ELR (cell line): ENCODE results near the gene SAP30L.

Experiments used
- DNase-seq: peaks from one replicate; pipeline ENCODE4 v3.0.0-alpha.2; 2015; ENCODE audit warnings: low read depth

Gene SAP30L

DNA sequence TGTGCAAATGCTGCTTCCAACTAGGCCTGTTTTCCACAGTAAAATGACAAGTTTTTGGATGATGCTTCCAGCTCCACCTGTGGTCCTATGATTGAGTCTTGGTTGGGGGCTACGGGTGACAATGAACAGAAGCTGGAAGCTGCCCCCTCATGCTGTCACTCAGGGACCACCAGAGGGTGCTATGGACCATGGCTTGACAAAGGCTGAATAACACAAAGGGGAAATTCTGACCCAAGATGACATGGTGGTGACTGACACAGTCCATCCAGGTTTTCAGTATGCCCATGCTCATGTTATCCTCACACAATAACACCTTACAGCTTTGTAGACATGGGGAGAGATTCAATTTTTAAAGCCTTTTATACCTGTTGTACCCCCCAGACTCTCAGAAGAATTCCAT, 23.9 kb upstream of the SAP30L start:
- peak; percentile 55 for DNase-seq

DNA sequence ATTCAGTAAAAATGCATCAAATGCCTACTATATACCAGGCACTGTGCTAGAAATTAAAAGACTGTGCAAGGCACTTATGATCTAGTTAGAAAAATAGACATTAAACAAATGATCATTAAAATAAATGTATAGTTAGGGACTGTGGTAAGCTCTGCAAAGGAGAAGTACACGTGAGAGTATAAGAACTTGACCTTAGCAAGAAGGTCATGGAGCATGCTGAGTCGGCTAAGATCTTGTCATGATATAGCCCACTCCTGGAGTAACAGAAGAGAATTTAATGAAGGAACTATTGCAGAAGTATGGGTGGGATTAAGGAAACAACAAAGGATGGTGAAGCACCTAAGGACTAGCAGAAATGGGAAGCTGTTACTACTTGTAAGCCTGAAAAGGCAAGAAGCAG, 23.5 kb upstream of the SAP30L start:
- no peak for DNase-seq

DNA sequence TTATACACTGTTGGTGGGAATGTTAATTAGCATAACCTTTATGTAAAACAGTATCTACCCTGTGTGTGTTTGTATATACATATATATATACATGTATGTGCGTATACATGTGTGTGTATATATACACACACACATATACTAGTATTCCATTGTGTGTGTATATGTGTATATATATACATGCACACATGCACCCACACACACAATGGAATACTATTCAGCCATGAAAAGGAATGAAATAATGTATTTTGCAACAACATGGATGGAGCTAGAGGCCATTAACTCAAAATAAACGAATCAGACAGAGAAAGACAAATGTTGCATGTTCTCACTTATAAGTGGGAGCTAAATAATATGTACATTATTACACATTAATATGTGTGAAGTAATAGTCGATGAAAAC, 17.6 kb upstream of the SAP30L start:
- DNase-seq: no peak

DNA sequence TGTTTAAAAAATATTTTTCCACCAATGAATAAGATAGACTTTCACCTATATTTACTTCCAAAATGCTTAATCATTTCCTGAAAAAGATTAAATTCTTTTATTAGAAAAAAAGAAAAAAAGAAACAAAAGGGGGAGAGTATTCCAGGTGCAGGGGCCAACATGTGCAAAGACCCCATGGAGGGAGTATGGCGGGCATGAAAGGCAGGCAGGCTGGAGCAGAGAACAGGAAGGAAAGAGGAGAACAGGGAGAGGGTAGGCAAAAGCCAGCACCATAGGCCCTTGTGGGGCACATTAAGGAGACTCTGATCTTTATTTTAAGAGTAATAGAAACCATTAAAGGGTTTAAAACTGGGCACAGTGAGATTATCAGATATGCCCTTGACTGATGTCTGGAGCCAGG, 16.5 kb upstream of the SAP30L start:
- DNase-seq: no peak

DNA sequence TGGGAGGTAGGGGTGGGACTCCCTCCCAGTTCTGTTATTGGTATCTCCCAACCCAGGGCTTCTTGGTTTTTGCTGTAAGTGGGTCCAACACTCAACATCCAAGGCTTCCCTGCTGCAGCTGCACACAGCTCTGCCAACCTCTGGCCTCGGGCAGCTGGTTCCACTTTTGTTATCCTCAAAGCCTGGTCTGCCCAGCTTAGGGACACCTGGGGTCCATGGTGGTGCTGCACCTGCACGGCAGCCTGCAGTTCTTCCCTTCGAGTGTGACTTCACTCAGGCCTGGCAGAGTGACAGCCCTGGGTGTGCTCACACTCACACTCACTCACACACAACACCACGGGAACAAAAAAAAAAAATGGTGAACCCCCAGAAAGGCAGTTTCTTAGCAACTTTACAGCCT, 15.3 kb upstream of the SAP30L start:
- no peak for DNase-seq

DNA sequence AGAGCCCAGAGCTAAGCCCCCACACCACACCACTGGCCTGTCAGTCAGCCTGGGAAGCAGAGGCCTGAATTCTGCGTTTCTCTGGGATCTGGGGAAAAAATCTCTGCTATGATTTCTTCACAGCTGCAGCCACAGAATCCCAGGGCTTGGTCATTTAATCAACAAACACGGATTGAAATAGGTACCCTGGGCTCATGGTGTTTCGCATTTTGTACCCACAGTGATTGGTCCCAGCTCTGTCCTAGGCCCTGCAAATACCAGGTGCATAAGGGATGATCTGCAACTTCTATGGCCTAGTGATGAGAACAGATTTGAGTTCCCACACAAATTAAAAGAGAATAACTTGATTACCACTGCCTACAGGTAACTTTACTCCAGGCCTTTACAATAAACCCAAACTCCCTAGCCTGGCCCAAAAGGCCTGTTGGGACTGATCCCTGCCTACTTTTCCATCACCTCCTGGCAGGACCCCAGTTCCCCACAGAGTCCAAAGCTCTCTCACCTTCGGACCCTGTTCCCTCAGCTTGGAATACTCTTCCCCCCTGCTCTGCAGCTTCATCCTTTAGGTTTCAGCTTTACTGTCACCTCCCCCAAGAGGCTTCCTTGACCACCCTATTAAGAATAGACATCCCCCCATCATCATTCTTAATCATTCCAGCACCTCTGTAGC, 14.7 kb upstream of the SAP30L start:
- DNase-seq: no peak

DNA sequence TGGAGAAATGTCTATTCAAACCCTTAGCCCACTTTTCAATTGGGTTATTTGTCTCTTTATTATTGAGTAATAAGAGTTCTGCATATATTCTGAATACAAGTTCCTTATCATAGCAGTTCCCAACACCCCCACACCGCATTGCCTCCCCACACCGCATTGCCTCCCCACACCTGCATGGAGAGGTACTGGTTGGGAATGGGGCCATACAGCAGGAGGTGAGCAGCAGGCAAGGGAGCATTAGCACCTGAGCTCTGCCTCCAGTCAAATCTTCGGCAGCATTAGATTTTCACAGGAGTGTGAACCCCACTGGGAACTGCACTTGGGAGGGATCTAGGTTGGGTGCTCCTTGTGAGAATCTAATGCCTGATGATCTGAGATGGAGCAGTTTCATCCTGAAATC, 10.6 kb upstream of the SAP30L start:
- no peak for DNase-seq

DNA sequence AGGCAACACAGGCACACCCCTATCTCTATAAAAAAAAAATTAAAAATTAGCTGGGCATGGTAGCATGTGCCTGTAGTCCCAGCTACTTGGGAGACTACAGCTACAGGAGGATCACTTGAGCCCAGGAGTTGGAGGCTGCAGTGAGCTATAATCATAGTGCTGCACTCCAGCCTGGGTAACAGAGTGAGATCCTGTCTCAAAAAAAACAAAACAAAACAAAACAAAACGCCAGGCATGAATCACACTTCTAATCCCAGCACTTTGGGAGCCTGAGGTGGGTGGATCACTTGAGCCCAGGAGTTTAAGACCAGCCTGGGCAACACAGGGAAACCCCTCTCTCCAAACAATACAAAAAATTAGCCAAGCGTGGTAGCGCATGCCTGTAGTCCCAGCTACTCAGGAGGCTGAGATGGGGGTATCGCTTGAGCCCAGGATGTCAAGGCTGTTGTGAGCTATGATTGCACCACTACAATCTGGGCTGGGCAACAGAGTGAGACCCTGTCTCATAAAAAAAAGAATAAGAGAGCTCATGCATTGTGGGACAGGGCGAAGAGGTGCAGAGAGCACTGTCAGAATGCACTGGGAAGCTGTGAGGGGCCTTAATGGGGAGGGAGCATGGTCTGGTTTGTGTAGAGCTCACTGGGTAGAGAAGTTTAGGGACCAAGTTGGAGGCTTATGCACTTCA, 8.4 kb upstream of the SAP30L start:
- no peak for DNase-seq

DNA sequence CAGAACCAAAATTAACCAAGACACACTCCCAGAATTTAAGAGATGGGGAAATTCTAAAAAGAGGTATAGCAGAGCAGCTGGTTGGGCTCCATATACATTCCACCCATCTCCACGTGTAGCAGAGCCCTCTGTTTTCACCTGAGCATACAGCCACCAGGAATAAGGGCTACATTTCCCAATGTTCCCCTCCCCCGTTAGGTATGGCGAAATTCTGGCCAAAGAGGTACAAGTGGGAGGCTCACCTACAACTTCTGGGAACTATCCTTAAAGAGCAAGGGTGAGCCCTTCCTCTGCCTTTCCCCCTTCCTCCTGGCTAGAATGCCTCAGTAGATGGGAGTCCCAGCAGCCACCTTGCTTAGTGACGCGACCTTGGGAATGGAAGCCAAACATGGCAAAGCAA, 5.3 kb upstream of the SAP30L start:
- no peak for DNase-seq

DNA sequence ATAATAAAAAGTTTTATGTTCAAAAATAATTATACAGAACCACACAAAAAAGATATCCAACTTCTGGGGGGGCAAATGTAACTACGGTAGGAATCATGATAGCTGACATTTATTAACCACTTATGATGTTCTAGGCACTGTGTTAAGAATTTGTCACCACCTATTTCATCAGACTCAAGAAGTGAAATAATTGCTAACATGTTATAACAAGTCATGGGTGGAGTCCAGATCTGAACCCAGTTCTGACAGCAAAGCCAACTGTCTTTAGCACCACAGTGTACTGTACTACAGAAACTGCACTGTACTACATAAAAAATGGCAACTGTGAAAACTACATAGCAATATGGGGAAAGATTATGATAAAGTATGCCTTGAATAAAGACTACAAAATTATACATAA, 3.0 kb upstream of the SAP30L start:
- DNase-seq: no peak

DNA sequence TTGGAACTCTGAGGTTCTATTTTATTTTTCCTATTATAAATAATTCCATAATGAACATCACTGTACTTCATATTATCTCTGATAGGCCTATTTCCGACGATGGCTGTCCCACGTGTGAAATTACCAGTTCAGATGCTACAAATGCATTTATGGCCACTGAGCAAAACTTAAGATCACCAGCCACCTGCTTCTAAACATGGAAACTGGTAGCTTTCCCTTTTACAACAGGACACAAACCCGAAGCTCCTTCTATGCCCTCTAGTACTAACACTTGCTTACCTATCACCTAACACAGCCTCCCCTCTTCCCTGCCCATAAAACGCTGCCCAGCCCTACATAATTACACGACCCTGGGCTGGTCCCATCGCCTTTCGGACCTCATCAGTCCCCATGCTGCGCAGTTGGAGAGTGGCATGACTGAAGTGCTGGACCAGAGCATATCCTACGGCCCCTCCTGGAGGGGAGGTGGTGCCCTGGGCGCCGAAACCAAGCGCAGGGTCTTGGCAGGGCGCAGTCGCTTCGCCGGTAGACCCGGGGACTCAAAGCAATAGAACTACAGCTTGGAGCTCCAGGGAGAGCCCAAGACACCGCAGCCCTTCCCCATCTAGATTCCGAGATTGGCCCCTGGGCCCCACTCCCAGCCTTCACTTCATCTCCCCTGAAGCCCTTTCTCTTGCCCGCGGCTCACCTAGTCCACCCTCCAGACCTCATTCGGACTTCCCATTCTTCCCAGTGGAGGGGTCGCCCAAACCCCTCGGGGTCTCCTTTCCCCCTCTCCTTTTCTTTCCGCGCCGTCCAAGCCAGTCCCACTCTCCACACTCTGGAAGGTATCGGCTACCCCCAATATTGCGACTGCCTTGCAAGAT, 1.0 kb upstream of the SAP30L start:
- peak; percentile 43 for DNase-seq

DNA sequence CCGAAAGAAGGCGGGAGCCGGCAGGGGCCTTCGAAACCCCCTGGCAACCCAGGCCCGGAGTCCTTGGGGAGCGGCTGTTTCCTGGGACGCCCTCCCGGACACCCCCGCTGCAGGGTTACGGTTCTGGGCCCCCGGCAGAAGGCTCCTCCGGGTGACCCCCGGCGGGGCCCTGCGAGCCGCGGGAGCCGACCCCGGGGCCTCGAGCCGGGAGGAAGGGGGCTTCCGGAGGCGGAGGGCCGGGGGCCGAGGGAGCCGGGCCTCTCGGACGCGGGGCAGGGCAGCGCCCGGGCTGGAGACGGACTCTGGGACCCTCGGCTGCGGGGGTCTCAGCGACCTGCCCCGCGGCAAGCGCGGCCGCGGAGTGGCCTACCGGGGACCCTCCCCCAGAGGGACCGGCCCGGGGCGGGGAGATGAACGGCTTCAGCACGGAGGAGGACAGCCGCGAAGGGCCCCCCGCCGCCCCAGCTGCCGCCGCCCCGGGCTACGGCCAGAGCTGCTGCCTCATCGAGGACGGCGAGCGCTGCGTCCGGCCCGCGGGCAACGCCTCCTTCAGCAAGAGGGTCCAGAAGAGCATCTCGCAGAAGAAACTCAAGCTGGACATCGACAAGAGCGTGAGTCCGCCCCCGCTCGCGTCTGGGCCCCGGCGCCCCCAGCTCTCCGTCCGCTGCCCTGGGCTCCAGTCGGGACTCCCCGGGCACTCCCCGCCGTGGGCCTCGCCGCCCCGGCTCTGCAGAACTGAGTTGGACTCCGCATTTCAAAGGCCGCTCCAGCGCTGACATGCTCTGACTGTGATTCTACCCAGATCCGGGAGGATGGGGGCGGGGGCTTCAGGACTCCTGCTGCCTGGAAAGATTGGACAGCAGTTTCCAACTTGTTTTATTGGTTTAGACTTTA, 645 bp downstream of the SAP30L start:
- peak; percentile 77 for DNase-seq

DNA sequence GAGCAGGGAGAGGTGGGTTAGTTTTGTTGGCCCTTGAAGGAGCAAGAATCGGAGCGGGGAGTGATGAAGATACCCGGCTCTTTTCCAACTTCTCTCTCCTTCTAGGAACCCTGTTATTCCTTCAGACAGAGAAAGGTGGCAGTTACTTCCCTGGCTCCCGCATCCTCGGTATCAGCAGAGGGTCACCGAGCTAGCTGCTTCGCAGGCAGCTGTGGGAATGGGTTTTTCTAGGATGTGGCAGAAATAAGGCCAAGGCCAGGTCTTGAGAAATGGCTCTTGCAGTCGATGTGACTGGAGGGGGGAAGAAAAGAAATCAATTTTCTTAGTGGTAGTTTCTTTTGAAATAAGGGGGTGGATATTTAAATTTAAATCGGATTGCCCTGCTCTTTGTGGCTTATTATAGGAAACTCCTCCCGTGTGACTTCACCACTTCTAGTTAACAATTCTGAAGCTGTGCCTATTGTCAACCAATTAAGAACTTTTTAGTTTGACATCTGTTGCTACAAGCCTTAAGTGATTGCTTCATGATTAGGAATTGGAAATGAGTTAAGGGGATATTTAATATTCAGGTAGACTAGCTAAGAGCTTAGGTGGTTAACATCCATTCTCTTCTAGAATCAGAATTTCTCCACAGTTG, 1.4 kb downstream of the SAP30L start:
- DNase-seq: no peak

DNA sequence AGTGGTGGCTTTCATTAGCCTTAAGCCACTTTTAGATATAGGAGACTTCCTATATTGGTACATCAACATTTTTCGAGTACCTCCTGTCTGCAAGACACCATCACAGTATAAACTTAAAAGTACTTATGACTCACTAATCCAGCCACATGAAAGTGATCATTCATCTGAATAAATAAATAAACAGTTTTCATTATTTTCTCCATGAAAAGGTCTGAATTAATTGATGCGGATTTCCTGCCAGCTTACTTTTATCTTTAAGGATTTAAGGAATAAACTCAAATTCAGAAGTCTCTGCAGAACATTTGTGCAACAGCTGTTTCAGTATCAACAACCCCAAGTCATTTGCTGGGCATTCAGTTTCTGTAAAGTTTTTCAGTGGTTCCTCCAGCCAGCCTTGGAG, 4.0 kb downstream of the SAP30L start:
- DNase-seq: peak; percentile 29

DNA sequence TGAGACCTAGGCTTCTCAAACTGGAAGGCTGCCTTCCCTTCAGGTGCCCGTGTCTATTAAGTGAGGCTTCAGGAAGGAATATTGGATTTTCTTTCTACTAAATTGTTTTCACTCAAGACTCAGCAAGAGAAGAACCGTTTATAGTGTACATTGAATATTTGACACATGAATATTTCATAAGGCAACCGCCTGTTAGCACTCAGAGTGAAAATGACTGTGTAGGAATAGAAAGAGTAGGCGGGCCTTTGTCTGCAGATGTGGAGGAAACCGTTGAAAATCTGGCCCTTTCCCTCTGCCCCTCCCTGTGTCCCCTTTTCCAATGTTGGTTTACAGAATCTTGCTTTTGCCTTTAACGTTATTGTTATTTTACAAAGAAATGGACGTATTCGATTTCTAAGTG, 6.2 kb downstream of the SAP30L start:
- no peak for DNase-seq

DNA sequence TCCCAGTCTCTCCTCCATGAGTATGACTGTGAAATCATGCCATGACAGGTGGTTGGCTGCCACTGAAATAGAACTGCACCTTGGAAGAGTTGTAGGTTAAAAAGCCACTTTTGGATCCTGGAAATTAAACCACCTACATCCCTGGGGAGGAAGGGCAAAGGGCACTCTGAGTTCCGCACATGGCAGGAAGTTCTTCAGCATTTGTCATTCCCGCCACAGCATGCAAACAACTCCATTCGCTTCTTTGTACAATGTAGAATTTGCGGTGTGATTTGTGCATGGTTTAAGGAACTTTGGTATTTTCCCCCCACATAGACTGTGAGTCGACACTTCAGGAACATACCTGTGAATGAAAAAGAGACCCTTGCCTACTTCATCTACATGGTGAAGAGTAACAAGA, 9.8 kb downstream of the SAP30L start:
- DNase-seq: no peak

DNA sequence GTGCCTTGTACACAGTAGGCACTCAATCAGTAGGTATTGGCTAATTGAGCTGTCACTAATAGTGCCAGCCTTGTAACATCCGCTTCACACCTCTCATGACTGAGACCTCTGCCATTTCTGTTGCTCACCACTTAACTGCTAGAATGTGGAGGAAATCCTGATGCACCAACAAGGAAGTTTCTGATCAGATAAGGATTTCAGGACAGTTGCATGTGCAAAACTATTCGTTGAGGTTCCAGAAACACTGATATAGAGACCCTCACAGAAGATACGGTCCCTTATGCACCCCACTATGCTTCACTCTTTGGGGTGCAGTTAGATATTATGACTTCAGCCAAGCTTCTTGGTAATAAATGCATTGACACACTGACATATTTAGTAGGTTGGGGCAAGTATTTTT, 10.7 kb downstream of the SAP30L start:
- DNase-seq: no peak

DNA sequence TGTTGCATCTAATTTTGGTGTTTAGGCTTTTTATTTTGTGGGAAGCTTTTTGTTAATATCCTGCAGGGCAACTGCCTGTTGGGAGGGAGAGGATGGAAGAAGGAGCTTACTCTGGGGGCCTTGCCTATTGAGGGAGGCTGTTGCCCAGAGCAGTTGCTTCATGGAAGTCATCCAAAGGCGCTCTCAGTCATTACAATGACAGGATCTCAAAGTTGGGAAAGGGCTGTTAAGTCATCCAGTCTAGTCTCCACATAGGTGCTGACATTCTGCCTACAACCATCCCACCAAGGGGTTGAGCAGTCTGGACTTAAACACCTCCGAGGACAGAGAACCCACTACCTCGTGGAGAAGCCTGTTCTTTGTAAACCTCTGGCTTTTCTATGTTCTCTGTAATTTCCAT, 13.2 kb downstream of the SAP30L start:
- DNase-seq: no peak

DNA sequence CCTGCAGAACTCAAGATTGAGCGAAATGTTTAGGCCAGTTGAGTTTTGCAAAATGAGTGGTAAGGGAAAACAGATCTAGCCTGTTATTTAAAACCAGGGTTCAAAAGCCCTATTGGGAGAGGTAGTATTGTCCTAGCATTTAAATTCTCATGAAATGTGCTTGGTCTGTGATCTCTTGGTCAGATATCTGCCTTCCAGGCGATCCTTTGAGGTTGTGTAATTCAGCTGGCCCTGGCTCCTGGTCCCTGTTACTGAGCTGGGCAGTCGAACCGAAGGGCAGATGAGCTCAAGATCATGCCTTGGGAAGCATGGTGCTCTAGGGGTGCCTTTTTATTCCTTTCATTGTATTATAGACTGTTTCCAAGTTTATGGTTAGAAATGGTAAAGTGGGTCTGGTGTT, 14.4 kb downstream of the SAP30L start:
- DNase-seq: no peak

DNA sequence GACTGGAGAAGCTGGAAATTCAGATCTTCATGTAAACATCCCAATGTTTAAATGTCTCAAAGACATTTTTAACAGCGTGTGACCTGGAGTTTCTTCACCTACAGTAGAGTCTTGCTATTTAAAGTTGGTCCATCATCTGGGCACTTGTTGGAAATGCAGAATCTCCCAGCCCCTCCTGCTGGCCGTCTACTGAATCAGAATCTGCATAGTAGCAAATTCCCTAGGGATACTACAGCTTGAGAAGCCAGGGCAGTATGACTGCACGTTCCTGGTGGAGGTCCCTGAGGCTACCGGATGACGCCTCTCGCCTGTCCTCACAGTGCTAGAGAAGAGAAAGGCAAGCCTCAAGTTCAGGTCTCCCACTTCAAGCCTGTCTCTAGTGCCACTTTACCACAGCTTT, 15.7 kb downstream of the SAP30L start:
- peak; percentile 44 for DNase-seq

DNA sequence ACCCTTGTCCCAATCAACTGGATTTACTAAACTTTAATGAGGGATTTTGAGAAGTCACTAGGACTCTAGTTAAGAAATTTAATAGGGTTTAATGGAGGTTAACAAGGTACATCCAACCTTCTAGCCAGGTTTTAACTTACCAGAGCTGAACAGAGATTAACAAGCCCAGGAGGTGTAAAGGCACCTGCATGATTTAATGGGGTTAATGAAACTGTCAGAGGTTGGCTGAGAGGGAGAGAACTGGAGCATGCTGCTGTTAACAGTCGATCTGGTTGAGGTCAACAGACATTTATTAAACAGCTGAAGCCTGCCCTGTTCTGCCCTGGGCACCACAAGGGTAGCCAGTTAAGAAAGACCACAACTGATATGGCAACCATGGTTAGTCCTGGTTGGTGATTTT, 18.6 kb downstream of the SAP30L start:
- DNase-seq: no peak

DNA sequence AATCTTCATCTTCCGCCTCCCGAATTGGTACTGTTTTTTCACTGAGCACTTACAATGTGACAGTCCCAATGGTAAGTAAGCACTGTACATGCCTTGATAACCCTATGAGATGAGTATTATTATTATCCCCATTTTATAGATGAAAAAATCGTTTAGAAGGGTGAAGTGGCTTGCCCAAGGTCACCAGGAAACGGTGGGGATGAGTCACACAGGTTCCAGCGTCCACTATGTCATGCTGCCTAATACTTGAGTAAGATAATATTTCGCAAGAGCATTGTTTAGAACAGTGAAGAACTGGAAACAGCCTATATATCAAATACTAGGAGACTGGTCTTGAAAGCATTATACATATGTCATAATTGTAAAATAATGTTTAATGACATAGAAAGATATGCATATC, 19.4 kb downstream of the SAP30L start:
- peak; percentile 85 for DNase-seq
